A673 (cell line): ENCODE results near the gene ASCL2. TPM values are rescaled to one million over a fixed set of nuclear protein-coding genes. Genes with fewer than 3 reads are reported as not detected.

Experiments
- BruUV-seq: library from RNA; stranded (reverse); fragments of 400-500 nt; replicated peaks from 2 replicates; lab custom pipeline; 2021; lab: Mats Ljungman, UMichigan
- CTCF ChIA-PET: fragments of 300-600 bp; sonication (Branson Sonifier 250); formaldehyde crosslinking; loops from one replicate; lab custom pipeline; 2022; ENCODE audit warnings: antibody characterized with exemption; lab: Charles Lee
- POLR2A ChIA-PET: fragments of 300-600 bp; sonication (Branson Sonifier 250); formaldehyde crosslinking; loops from one replicate; lab custom pipeline; 2022; ENCODE audit warnings: antibody characterized with exemption; ENCODE audit not compliant: low non-redundant PET; lab: Charles Lee
- DNase-seq: peaks from one replicate; pipeline ENCODE4 v3.0.0-alpha.2; 2015; ENCODE audit warnings: low spot score
- H3K27ac ChIP-seq: fragments of 200-600 bp; sonication (generic); 2 replicates; pipeline ENCODE4 v1.5.1; 2016; ENCODE audit warnings: mixed run types, low read depth, mild to moderate bottlenecking, mixed read lengths, antibody characterized with exemption, low read length; ENCODE audit not compliant: poor library complexity, severe bottlenecking
- H3K27me3 ChIP-seq: fragments of 200-600 bp; sonication (generic); replicated peaks from 2 replicates; pipeline ENCODE4 v1.6.1; 2017; ENCODE audit warnings: mixed run types, low read depth, mild to moderate bottlenecking, mixed read lengths, antibody characterized with exemption, low read length; ENCODE audit not compliant: insufficient read depth, poor library complexity
- H3K36me3 ChIP-seq: fragments of 200-600 bp; sonication (generic); 2 replicates; pipeline ENCODE4 v1.6.1; 2016; ENCODE audit warnings: mixed run types, mild to moderate bottlenecking, mixed read lengths, antibody characterized with exemption, low read length; ENCODE audit not compliant: insufficient read depth, poor library complexity, severe bottlenecking
- H3K4me1 ChIP-seq: fragments of 200-600 bp; sonication (generic); 2 replicates; pipeline ENCODE4 v1.6.1; 2017; ENCODE audit warnings: mixed run types, mild to moderate bottlenecking, mixed read lengths, antibody characterized with exemption, low read length; ENCODE audit not compliant: insufficient read depth, poor library complexity, severe bottlenecking
- H3K4me3 ChIP-seq: fragments of 200-600 bp; sonication (generic); 2 replicates; pipeline ENCODE4 v1.5.1; 2016; ENCODE audit warnings: low read depth, mixed run types, mild to moderate bottlenecking, mixed read lengths, low read length; ENCODE audit not compliant: poor library complexity, severe bottlenecking
- H3K9me3 ChIP-seq: fragments of 200-600 bp; sonication (generic); 2 replicates; pipeline ENCODE4 v1.6.1; 2016; ENCODE audit warnings: mixed run types, low read depth, mild to moderate bottlenecking, mixed read lengths, antibody characterized with exemption, low read length; ENCODE audit not compliant: poor library complexity, severe bottlenecking
- EZH2 ChIP-seq: fragments of 200-600 bp; sonication (generic); IDR thresholded peaks from 2 replicates; pipeline ENCODE4 v1.6.1; 2017; ENCODE audit warnings: borderline replicate concordance, low read depth, mild to moderate bottlenecking, mixed read lengths, antibody characterized with exemption, low read length; ENCODE audit not compliant: poor library complexity, severe bottlenecking
- intact Hi-C: fragments of 100-400 bp; cut with micrococcal nuclease; formaldehyde crosslinking; loops from one replicate; pipeline ENCODE4 v1.10.0; 2022; ENCODE audit not compliant: unreplicated experiment
- total RNA-seq: library from RNA; stranded (reverse); gene quantifications from 2 replicates; pipeline ENCODE4 v1.2.3, GENCODE V29; 2021
- TF ChIP-seq, protein P1 (sequence below): fragments of 300-800, 200-600 bp; sonication (generic); conservative IDR thresholded peaks from 2 replicates; pipeline ENCODE4 v1.5.1; 2017; ENCODE audit warnings: low read depth, mild to moderate bottlenecking, antibody characterized with exemption, low read length, moderate library complexity, mixed read lengths

Gene ASCL2
- total RNA-seq, 1 experiment from 2014 or later = not detected

DNA sequence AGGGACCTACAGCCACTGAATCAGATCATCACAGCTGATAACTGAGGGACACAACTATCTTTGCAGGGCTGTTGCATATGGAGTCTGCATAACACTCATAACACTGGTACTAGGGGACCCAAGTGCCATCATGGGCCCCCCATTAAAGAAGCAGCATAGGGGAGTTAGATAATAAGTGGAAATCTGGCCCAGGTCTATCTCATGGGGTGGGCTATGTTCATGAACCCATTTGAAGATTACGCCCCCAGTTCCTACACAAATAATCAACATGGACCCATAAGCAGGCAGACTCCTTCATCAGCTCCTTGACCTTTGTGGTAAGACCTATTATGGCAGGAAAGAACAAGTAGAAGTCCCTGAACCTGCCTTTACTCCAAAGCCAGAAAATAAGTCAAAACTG lies 48.8 kb downstream of the ASCL2 start:
- TF ChIP-seq, protein P1, sequence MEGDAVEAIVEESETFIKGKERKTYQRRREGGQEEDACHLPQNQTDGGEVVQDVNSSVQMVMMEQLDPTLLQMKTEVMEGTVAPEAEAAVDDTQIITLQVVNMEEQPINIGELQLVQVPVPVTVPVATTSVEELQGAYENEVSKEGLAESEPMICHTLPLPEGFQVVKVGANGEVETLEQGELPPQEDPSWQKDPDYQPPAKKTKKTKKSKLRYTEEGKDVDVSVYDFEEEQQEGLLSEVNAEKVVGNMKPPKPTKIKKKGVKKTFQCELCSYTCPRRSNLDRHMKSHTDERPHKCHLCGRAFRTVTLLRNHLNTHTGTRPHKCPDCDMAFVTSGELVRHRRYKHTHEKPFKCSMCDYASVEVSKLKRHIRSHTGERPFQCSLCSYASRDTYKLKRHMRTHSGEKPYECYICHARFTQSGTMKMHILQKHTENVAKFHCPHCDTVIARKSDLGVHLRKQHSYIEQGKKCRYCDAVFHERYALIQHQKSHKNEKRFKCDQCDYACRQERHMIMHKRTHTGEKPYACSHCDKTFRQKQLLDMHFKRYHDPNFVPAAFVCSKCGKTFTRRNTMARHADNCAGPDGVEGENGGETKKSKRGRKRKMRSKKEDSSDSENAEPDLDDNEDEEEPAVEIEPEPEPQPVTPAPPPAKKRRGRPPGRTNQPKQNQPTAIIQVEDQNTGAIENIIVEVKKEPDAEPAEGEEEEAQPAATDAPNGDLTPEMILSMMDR = no peak
- TF ChIP-seq EZH2 = no peak
- Histone ChIP-seq H3K4me3 (no peak overlapping the region), H3K27me3 (peaks cover 3% of the 10 kb centered on the region), H3K4me1 (no peaks in the 10 kb centered on the region), H3K9me3 (no peaks in the 10 kb centered on the region), H3K36me3 (no peaks in the 10 kb centered on the region), H3K27ac (no peak overlapping the region)
- CTCF ChIA-PET = no interaction called here
- POLR2A ChIA-PET = no interaction called here
- BruUV-seq = no TSS peak
- intact Hi-C loops = no loop called here
- DNase-seq = no peak

DNA sequence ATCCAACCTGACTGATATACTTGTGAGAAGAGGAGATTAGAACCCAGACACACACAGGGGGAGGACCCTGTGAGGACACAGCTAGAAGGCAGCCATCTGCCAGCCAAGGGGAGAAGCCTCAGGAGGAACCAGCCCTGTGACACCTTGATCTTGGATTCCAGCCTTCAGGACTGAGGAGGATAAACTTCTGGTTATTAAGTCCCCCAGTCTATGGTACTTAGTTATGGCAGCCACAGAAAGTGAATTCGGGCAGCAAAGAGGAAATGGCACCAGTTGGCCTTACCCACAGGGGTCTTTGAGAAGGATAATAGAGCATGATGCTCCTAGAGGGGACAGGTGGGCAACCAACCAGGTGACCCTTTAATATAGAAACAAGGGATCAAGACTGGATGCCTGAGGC lies 49.4 kb downstream of the ASCL2 start:
- BruUV-seq = no TSS peak
- H3K4me1 ChIP-seq = no peaks in the 10 kb centered on the region
- no peak overlapping the region for H3K4me3 ChIP-seq
- intact Hi-C loops = no loop called here
- H3K36me3 ChIP-seq = no peaks in the 10 kb centered on the region
- no peak for TF ChIP-seq EZH2
- TF ChIP-seq, protein P1 = no peak
- CTCF ChIA-PET = no interaction called here
- no peak for DNase-seq
- H3K27me3 ChIP-seq = peaks cover 3% of the 10 kb centered on the region
- POLR2A ChIA-PET = no interaction called here
- H3K27ac ChIP-seq = no peak overlapping the region
- H3K9me3 ChIP-seq = no peaks in the 10 kb centered on the region

DNA sequence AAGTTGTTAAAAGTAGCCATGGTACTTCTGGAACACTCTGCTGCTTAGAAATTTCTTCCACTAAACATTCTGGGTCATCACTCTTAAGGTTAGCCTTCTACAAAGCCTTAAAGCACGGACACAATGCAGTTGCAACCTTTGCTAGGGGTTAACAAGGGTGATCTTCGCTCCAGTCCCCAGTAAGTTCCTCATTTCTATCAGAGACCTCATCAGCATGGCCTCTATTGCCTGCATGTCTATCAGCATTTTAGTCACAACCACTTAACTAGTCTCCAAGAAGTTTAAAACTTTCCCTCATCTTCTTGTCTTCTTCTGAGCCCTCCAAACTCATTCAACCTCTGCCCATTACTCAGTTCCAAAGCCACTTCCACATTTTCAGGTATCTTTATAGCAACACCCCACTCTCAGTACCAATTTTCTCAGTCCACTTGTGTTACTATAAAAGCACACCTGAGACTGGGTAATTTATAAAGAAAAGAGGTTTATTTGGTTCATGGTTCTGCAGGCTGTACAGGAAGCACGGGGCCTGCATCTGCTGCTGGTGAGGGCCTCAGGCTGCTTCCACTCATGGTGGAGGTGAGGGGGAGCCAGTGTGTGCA lies 50.1 kb downstream of the ASCL2 start:
- peaks cover 3% of the 10 kb centered on the region for H3K27me3 ChIP-seq
- CTCF ChIA-PET = no interaction called here
- no peaks in the 10 kb centered on the region for H3K4me1 ChIP-seq
- H3K36me3 ChIP-seq = no peaks in the 10 kb centered on the region
- POLR2A ChIA-PET = no interaction called here
- no peak overlapping the region for H3K27ac ChIP-seq
- no peak for DNase-seq
- no TSS peak for BruUV-seq
- intact Hi-C loops = no loop called here
- no peaks in the 10 kb centered on the region for H3K9me3 ChIP-seq
- H3K4me3 ChIP-seq = no peak overlapping the region
- TF ChIP-seq, protein P1 = no peak
- TF ChIP-seq EZH2 = no peak
